Testis (tissue), 3 donors: ENCODE results near the gene OPA3. TPM values are rescaled to one million over a fixed set of nuclear protein-coding genes. Genes with fewer than 3 reads are reported as not detected.

Source experiments
- DNase-seq: peaks from one replicate; pipeline ENCODE4 v3.0.0-alpha.2; 2019
- H3K27ac ChIP-seq, 2 donors: fragments of 200-600 bp; sonication (generic); one replicate each; pipeline ENCODE4 v1.5.1; 2019
- H3K27me3 ChIP-seq: fragments of 200-600 bp; sonication (generic); one replicate; pipeline ENCODE4 v1.5.1; 2019
- H3K36me3 ChIP-seq: fragments of 200-600 bp; sonication (generic); one replicate; pipeline ENCODE4 v1.5.1; 2017; ENCODE audit warnings: low read depth; ENCODE audit errors: missing control alignments
- H3K4me1 ChIP-seq: fragments of 200-600 bp; sonication (generic); one replicate; pipeline ENCODE4 v1.5.1; 2019
- H3K4me3 ChIP-seq, 2 donors: fragments of 200-600 bp; sonication (generic); one replicate each; pipeline ENCODE4 v1.5.1; 2017 to 2019
- H3K9me3 ChIP-seq: fragments of 200-600 bp; sonication (generic); one replicate; pipeline ENCODE4 v1.5.1; 2017
- POLR2A ChIP-seq: fragments of 450-650 bp; IDR thresholded peaks from one replicate; pipeline ENCODE4 v1.6.1; 2017; ENCODE audit warnings: antibody characterized with exemption, mild to moderate bottlenecking, moderate library complexity
- WGBS, 2 donors: methylation state at CpG; one replicate each; pipeline ENCODE4 v1.1.5; 2018; 5-methylcytosine and 5-hydroxymethylcytosine counted together
- intact Hi-C: fragments of 100-400 bp; cut with DNase I; formaldehyde crosslinking; loops from one replicate; pipeline ENCODE4 v1.15.1; 2023; ENCODE audit warnings: low total_unique reads
- polyA plus RNA-seq: library from polyadenylated mRNA; stranded (reverse); fragments of 350-450 nt; fragmentation: Illumina TruSeq; extraction: RNeasy Lipid Tissue Mini Kit (QIAGEN cat#74804); gene quantifications from one replicate; pipeline ENCODE4 v1.2.3, GENCODE V29; 2014; ENCODE audit warnings: low read depth, low replicate concordance; ENCODE audit not compliant: insufficient read depth
- total RNA-seq, 2 donors: library from RNA; depleted of rRNA; stranded (reverse); fragments of >200 nt; gene quantifications; one replicate each; pipeline ENCODE4 v1.2.3, GENCODE V29; 2016
- TF ChIP-seq, protein P1 (sequence below), 3 experiments: fragments of 450-650 bp in 2 of 3; fragments of 200-600 bp in 1 of 3; sonication (generic) in 1 of 3; IDR thresholded peaks; one replicate each; pipeline ENCODE4 v1.5.1; 2016 to 2019; ENCODE audit warnings: antibody characterized with exemption in 3 of 3, mild to moderate bottlenecking in 2 of 3, moderate library complexity in 1 of 3

Gene OPA3
- total and polyA plus RNA-seq, 3 donors from 2014 or later = 18.3 to 20.9 (median 19.3) TPM

DNA sequence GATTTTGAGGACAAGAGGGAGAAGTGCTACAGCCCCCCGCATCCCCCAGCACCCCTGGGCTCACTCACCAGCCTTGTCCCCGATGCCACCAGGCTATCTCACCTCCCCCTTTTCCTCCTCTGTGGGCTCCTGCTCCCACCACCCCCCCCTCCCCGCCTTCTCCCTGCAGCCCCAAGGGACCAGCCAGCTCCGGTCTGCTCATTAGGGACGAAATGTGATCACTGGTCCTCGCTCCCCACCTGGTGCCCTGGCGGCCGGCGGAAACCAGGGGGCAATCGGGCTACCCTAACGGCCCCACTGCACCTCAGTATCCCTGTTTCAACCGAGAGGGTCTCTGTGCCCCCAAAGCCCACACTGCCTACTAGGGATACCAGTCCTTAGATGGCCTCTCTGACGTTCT is 14.7 kb upstream of the OPA3 start:
- 39% methylated on average over 9 to 13 of the region's 13 CpGs for WGBS, 2 donors
- TF ChIP-seq, protein P1, sequence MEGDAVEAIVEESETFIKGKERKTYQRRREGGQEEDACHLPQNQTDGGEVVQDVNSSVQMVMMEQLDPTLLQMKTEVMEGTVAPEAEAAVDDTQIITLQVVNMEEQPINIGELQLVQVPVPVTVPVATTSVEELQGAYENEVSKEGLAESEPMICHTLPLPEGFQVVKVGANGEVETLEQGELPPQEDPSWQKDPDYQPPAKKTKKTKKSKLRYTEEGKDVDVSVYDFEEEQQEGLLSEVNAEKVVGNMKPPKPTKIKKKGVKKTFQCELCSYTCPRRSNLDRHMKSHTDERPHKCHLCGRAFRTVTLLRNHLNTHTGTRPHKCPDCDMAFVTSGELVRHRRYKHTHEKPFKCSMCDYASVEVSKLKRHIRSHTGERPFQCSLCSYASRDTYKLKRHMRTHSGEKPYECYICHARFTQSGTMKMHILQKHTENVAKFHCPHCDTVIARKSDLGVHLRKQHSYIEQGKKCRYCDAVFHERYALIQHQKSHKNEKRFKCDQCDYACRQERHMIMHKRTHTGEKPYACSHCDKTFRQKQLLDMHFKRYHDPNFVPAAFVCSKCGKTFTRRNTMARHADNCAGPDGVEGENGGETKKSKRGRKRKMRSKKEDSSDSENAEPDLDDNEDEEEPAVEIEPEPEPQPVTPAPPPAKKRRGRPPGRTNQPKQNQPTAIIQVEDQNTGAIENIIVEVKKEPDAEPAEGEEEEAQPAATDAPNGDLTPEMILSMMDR (IDR thresholded peaks at IDR 0.05) = no peak
- no peak for TF ChIP-seq POLR2A
- Histone ChIP-seq H3K36me3 (no peaks in the 10 kb centered on the region), H3K9me3 (no peaks in the 10 kb centered on the region), H3K27me3 (no peaks in the 10 kb centered on the region), H3K4me3 (no peak overlapping the region), H3K4me1 (peaks cover 3% of the 10 kb centered on the region), H3K27ac (no peak overlapping the region)
- DNase-seq = no peak
- intact Hi-C loops = no loop called here

DNA sequence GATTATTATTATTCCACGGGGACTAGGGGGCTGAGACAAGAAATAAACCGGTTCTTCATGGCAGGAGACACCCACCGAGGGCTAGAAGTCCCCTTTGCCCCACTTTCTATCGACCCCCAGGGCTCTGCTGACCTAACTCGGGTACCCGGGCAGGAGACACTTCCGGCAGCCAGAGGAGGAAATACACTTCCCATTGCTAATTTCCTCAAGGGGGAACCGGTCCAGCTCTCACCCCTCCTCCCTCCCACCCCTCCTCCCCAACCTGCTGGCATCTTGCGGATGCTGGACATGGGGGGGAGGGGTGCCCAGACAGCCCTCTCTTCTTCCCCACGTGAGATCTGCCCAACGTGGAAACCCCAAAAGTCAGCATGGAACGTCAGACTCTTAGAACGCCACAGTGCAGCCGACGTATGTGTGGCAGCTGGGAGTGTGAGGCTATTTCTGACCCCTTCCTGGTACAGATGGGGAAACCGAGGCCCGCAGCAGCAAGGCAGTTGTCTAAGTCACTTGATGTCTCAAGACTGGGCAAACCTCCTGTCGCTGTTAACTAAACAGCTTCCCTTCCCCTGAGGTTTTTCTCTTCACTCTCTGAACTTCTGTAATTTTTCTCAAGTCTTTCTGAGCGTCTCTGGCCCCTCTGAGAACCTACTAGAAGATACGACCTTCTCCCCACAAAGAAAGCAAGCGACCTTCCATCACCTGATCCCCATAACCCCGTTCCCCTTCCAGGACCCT is 13.8 kb upstream of the OPA3 start:
- Histone ChIP-seq H3K27me3 (no peaks in the 10 kb centered on the region), H3K27ac (no peak overlapping the region), H3K36me3 (no peaks in the 10 kb centered on the region), H3K9me3 (no peaks in the 10 kb centered on the region), H3K4me3 (no peak overlapping the region), H3K4me1 (peaks cover 3% of the 10 kb centered on the region)
- intact Hi-C loops = no loop called here
- TF ChIP-seq, protein P1 (IDR thresholded peaks at IDR 0.05) = no peak
- no peak for TF ChIP-seq POLR2A
- 28 to 30% methylated on average over 20 to 22 of the region's 22 CpGs for WGBS, 2 donors
- no peak for DNase-seq

DNA sequence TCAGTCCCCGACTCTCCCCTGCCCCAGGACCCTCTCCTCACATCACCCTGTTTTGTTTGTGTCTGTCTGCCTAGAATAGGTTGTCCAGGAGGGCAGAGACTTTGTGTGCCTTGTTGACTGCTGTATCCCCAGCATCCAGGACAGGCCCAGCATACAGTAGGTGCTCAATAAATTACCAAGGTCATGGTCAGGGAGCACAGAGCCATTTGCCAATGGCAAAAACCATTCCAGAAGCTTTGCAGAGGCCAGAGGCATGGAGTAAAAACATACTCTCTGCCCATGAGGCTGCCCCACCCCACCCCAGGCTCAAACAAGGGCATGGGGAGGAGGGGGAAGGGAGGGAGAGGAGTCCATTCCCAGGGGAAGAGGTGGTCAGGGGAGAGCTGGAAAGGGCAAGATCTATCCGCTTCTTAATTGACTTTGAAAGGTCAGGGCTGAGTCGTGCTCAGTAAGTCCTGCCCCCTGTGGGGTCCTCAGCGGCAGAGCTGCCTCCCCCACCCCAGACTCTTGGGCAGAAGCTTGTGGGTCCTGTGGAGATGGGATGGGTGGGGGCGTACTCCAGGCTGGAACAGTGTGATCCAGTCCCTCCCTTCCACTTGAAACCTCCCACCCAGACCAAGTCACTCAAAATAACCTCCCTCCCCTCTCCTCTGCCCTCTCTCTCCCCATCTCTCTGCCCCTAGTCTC is 13.0 kb upstream of the OPA3 start:
- no peak overlapping the region for H3K27ac ChIP-seq
- intact Hi-C loops = no loop called here
- TF ChIP-seq POLR2A = no peak
- TF ChIP-seq, protein P1 (IDR thresholded peaks at IDR 0.05) = no peak
- no peak overlapping the region for H3K4me3 ChIP-seq
- 35 to 38% methylated on average over 5 of the region's 5 CpGs for WGBS, 2 donors
- H3K36me3 ChIP-seq = no peaks in the 10 kb centered on the region
- no peaks in the 10 kb centered on the region for H3K27me3 ChIP-seq
- peaks cover 3% of the 10 kb centered on the region for H3K4me1 ChIP-seq
- H3K9me3 ChIP-seq = no peaks in the 10 kb centered on the region
- DNase-seq = no peak

DNA sequence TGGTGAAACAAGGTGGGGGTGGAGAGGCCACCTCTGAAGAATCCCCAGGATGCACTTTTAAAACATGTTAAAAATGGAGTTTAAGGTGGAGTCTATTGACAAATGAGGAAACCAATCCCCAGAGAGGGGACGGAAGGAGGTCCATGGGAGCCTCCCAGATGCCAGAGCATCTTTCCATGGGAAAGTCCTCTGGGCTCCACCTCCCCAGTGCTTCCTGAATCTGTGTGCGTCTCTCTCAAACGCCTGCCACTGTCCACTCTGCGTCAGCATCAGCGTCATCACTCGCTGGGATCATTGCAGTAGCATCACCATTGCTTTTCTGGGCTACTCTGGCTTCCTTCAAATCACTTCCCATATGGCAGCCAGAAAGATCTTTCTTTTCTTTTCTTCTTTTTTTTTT is 11.2 kb upstream of the OPA3 start:
- Histone ChIP-seq H3K27me3 (no peaks in the 10 kb centered on the region), H3K36me3 (no peaks in the 10 kb centered on the region), H3K27ac (no peak overlapping the region), H3K4me3 (no peak overlapping the region), H3K9me3 (no peaks in the 10 kb centered on the region), H3K4me1 (peaks cover 3% of the 10 kb centered on the region)
- no peak for TF ChIP-seq POLR2A
- TF ChIP-seq, protein P1 (IDR thresholded peaks at IDR 0.05) = no peak
- intact Hi-C loops = no loop called here
- DNase-seq = no peak
- WGBS, 2 donors = 60 to 78% methylated on average over 6 of the region's 6 CpGs
